Stimulated activated CD4-positive, alpha-beta T cell treated with anti-CD3 and anti-CD28 coated beads, Interleukin-4, amount 100 ng/mL, for 24 hours (primary cell): ENCODE measurements around the gene PANX1.
"Not testable (repeated sequence)": the region's sequence is repeated elsewhere in the genome, so short reads cannot be mapped to it uniquely, and the experiment has no call there.

Source experiments
- DNase-seq: peaks from one replicate; pipeline ENCODE4 v3.0.0-alpha.2; 2020

The PANX1 gene, protein sequence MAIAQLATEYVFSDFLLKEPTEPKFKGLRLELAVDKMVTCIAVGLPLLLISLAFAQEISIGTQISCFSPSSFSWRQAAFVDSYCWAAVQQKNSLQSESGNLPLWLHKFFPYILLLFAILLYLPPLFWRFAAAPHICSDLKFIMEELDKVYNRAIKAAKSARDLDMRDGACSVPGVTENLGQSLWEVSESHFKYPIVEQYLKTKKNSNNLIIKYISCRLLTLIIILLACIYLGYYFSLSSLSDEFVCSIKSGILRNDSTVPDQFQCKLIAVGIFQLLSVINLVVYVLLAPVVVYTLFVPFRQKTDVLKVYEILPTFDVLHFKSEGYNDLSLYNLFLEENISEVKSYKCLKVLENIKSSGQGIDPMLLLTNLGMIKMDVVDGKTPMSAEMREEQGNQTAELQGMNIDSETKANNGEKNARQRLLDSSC

DNA sequence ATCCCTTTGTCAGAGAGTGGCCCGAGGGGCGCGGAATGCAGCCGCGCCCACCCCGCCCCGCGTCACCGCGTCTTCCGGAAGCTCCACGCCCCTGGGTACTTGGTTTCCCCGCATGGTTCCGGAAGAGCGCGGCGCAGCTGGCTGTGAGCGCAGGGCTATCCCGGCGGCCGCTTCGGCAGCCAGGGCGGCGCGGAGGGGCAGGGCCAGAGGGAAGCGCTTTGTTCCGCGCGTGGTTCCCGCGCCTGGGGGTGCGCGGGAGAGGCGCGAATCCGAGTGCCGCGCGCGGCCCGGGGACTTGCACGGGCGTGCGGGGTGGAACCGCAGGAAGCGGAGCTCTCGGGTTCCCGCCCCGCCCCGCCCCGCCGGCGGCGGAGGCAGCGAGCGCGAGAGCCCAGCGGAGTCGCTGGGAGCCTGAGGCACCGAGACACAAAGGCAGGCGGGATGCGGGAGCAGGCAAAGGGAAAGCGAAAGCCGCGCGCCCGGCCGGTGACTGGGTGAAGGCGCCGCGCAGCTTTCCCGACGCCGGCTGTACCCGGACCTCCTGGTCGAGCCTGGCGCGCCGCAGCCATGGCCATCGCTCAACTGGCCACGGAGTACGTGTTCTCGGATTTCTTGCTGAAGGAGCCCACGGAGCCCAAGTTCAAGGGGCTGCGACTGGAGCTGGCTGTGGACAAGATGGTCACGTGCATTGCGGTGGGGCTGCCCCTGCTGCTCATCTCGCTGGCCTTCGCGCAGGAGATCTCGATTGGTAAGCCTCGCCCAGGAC, at the start of gene PANX1:
Gene PANX1, plus strand, starts transcription at position 96 of the 766 bp plus-strand sequence. Its CDS starts 472 bp downstream, at position 568.
- DNase-seq = peak; percentile 75

DNA sequence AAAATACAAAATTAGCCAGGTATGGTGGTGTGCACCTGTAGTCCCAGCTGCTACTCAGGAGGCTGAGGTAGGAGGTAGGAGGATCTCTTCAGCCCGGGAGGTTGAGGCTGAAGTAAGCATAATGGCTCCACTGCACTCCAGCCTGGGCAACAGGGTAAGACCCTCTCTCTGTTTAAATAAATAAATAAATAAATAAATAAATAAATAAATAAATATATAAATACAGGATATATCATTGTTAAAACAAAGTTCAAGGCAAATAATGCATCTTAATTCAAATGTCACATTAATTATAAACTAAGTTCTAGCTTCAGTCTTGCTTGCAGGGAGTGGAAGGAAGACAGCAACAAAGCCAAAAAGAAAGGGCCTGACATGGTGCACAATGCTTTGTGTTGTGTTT, 44.5 kb upstream of the PANX1 start:
- no peak for DNase-seq

DNA sequence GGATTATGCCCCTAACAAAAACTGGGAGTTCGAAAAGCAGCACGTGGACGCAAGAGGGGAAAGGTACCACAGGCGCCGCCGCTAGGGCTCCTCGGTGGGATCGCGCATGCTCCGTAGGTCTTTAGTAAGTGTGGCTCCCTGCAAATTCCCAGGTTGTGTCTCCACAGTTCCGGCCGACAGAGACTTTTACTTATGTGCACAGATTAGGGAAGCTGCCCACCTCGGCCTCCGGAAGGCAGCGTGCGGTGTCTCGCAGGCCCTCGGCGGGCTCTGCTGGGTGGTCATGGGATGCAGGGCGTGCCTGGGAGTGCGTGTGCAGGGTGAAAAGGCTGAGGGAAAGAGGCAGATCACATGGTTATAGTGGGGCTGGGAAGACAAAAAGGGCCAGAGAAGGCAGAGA, 39.7 kb upstream of the PANX1 start:
- no peak for DNase-seq

DNA sequence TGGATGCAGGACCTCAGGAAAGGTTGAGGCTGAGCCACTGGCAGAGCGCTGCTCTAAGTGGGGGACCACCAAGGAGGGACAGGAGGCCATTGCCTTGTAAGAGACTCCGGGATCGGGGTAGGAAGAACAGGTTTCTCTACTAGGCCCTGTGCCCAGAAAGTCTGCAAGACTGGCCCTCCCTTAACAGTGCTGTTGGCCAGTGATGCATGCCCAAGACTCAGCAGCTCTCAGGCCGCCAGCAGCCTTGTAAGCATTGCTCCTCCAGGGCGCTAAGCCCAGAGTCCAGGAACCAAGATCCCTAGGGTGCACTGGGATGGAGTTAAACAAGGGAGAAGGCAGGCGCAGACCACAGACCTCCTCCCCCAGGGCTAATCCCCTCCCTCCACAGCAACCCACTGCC, 39.3 kb upstream of the PANX1 start:
- DNase-seq = no peak

DNA sequence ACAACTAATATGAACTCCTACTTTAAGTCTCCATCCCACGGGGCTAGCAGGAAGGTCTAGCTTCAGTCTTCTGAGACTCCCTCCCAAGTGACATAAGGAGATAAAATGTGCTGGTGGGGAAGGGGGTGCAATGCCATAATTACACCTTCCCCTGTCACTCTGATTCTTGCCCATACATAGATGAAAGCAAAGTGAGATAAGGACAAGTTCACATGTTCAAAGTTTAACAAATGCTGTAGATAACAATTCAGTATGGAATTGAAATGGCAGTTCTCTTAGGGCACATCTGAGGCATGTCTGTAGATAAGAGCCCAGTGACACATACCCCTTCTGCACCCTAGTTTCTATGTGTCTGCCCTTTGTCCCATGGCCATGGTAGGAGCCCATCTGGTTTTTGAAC, 38.2 kb upstream of the PANX1 start:
- no peak for DNase-seq

DNA sequence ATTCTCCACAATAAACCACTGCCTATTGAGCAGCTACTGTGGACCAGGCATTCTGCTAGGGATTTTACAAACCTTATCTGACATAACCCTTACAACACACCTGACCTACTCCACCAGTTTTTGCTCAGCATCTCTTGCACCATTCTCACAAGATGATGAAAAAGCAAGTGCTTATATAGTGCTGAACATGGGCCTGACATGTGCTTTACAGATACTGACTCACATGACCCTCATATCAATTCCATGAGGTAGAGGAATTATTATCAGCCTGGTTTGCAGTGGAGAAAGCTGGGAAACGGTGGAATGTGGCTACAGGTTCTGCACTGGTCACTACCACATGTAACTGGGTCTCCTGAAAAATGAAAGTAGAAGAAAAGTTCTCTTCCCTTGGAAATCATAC, 37.5 kb upstream of the PANX1 start:
- no peak for DNase-seq

DNA sequence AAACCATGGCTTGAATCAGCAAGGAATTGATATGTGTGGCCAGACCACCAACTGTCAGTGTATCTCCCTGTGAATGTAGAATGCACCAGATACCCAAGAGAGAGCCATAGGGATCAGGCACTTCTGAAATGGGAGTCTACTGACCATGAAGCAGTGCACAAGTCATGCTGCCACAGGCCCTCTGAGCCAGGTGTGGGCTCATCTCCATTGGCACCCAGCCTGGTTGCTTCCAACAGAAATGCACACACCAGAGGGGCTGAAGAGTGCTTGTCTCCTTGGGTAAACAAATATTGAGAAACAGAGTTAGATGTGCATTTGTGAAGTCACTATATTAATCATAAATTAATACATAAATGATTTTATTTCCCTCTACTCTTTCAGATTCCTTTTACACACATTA, 28.4 kb upstream of the PANX1 start:
- DNase-seq = no peak

DNA sequence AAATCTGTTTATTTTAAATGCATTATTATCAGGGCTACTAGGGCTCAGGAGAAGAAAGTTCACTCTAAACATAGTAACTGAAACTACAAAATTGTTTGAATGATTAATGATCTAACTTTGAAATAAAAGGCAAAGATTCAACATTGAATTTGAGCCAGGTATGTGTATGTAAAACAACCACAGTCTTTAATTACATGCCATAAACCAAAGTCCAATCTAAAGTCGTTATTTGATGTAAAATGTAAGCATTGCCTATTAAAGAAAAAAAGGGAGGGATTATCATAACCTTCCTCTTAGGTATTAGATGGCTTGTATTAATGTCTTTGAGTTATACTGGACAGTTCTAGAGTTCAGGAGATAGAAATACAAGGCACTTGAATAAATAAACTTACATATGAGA, 25.2 kb upstream of the PANX1 start:
- DNase-seq = no peak

DNA sequence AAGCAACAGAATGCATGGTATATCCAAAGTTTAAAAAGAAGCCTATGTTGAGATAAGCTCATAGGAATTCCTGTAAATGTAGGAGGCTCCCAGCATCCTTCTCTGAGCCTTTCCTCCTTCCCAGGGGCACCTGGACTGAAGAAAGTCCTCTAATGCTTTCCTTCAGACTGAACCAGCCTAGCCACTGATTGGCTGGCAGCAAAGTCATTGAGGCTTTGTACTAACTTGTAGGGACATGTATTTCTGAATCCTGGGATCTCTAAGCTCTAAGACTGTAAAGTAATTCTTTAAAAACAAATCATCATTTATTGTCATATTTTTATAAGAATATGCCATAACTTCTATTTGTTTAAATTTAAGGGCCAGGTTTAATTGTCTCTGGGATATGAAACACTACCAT, 23.9 kb upstream of the PANX1 start:
- no peak for DNase-seq

DNA sequence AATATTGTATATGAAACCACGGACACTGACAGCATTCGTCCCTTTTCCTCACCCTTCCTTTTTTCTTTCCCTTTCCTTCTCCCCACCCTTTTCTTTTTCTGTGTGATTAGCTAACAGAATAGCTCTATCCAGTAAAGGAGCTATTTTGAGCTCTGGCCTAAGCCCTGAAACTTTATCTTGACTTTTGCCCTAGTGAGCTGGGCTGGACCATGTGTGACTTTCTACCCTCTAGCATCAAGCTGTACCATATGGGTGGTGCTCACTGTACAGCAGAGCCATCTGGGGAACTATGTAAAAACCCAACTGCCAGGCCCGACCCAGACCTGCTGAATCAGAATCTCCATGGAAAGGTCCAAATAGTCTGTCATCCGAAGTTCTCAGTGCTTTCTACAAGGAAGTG, 21.9 kb upstream of the PANX1 start:
- no peak for DNase-seq

DNA sequence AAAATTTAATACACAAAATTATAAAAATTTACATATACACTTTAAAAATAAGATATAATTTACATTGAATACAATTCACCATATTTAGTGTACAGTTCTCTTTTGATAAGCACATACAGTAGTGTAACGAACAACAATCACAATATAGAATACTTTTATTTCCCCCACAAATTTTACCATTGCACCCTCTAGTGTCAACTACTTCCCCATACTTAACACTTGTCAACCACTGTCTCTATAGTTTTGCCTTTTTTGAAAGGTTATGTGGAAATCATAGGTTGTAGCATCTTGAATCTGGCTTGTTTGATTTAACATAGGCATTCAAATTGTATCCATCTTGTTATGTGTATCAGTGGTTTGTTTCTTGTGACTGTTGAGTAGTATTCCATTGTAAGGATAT, 21.3 kb upstream of the PANX1 start:
- no peak for DNase-seq

DNA sequence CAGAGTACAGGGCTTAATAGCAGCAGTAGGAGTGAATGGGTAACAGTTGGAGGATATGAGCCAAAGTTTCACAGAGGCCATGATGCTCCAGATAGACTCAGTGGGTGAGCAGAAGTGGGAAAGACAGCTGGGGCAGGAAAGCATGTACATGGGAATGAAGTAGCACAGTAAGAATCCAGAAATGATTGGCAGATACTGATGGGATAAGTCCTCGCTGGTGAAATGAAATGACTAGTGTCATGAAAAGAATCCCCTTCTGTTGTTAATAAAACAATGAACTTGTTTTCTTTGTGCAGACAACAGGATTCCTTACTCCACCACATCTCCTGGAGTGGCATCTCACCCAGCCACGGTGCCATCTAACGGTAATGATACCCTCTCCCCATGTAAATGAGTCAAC, 17.4 kb upstream of the PANX1 start:
- DNase-seq = no peak

DNA sequence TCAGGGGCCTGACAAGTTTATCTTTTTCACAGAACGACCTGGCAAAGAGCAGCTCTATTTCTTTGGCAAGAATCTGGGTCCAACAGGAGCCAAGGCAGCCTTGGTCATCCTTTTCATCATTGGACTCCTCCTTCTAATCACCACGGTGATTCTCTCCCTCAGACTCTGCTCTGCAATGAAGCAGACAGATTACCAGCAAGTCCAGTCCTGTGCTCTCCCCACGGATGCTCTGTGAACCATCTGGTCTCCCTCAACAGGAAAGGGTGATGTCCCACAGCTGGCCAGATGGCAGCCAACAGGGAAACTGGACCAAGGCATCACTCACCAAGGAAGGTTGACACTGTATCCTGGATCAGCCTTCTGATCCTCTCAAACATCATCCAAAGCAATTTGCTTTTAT, 17.0 kb upstream of the PANX1 start:
- DNase-seq = no peak

DNA sequence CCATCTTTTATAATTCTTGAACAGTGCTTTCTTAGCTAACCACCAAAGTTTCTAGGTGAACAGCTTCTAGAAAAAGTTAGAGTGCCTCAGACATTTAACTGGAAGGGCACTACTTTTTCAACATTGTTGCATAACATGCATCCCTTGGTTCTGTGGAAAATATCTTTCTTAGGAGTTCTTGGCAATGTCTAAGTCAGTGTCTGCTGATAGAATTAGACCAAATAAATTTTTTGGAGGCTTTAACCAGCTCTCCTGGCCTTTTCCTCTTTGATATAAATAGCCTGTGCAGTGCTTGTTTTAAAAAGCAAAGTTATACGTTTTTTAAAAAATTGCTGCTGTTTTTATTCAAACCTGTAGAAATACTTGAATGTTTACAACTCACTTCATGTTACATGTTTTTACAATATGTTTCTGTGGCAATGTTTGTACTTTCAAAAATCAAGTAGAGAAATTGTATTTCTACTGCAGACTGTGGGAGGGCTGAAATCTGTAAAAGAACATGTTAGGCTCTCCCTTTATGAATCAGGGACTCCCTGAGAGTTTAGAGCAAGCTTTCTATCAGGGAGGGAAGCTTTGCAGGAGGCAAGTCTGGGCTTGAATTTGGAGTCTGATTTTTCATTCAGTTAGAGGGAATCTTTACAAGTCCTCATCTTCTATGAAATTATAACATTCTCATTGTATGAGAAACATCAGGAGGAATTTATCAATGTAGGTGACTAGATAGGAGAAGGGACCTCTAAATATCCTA, 16.3 kb upstream of the PANX1 start:
- no peak for DNase-seq

DNA sequence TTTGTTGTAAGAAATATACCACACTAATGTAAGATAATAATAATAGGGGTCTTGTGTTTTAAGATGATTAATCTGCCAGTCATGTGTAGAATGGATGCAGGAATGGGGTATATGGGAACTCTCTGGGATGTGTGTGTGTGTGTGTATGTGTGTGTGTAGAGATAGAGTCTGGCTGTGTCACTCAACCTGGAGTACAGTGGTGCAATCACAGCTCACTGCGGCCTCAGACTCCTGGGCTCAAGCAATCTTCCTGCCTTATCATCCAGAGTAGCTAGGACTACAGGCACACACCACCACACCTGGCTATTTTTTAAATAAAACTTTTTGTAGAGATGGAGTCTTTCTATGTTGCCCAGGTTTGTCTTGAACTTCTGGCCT, 11.5 kb upstream of the PANX1 start:
- DNase-seq = no peak

DNA sequence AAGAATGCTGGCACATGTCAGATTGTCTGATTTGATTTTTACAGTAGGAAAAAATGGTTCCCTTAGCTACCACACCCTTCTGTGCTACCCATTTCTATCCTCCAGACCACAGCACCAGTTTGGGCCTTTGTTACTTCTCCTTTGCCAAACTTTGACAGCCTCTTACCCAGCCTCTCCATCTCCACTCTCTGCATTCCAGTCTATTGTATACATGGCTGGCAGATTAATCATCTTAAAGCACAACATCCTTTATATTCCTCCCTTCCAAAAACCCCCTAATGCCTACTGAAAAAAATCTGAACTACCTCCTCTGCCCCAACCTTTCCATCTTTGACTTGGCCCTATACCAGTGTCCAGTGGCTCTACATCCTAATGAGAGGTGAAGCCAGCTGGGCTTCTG, 10.8 kb upstream of the PANX1 start:
- no peak for DNase-seq

DNA sequence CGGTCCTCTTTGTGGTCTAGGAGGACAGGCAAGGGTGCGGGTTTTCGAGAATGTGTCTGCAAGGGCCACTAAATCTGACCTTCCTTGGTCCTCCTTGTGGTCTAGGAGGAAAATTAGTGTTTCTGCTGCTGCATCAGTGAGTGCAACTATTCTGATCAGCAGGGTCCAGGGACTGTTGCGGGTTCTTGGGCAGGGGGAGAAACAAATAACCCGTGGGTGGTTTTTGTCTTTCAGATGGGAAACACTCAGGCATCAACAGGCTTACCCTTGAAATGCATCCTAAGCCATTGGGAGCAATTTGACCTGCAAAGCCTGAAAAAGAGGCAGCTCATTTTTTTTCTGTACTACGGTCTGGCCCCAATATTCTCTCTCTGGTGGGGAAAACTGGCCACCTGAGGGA, 9.0 kb upstream of the PANX1 start:
- DNase-seq = not testable (repeated sequence)

DNA sequence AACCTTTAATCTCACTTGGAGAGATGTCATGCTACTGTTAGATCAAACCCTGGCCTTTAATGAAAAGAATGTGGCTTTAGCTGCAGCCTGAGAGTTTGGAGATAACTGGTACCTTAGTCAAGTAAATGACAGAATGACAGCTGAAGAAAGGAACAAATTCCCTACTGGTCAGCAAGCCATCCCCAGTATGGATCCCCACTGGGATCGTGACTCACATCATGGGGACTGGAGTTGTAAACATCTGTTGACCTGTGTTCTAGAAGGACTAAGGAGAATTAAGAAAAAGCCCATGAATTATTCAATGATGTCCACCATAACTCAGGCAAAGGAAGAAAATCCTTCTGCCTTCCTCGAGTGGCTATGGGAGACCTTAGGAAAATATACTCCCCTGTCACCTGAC, 8.1 kb upstream of the PANX1 start:
- DNase-seq = not testable (repeated sequence)

DNA sequence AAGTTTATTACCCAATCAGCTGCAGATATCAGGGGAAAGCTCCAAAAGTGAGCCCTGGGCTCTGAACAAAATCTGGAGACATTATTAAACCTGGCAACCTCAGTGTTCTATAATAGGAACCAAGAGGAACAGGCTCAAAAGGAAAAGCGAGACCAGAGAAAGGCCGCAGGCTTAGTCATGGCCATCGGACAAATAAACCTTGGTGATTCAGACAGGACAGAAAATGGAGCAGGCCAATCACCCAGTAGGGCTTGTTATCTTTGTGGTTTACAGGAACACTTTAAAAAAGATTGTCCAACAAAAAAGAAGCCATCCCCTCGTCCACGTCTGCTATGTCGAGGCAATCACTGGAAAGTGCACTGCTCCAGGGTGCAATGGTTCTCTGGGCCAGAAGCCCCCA, 7.7 kb upstream of the PANX1 start:
- DNase-seq = no peak

DNA sequence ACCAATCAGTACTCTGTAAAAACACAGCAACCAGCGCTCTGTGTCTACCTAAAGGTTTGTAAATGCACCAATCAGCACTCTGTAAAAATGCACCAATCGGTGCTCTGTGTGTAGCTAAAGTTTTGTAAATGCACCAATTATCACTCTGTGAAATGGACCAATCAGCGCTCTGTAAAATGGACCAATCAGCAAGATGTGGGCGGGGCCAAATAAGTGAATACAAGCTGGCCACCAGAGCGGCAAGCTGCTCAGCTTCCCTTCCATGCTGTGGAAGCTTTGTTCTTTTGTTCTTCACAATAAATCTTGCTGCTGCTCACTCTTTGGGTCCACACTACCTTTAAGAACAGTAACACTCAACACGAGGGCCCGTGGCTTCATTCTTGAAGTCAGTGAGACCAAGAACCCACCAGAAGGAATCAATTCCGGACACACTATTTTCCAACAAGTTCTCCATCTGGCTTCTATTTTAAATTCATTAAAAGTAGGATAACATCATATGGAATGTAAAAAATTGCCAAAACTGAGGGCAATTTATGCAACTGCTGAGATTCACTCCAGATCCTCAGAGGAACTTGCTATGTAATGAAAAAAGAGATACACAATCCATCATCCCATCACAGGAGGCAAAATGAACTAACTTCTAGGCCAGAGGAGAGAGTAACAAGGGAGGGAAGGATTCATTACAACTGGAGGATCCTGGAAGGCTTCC, 3.1 kb upstream of the PANX1 start:
- no peak for DNase-seq

DNA sequence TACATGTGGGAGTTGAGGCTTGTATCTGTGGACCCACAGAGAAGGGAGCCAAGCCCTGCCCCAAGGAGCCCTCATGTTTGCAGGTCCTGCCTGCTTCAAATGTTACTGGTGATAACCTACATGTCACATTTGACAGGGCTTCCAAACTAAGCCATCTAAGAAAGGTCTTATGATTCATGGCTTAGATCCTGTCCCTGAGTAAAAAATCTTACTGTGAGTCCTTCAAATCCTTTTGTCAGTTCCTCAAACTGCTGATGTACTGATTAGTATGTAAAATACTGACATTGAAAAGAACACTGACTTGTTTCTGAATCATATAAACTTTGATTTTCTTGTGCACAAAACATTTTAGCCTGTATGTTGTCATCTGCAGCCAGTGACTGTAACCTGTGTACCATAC, 1.0 kb upstream of the PANX1 start:
- no peak for DNase-seq

DNA sequence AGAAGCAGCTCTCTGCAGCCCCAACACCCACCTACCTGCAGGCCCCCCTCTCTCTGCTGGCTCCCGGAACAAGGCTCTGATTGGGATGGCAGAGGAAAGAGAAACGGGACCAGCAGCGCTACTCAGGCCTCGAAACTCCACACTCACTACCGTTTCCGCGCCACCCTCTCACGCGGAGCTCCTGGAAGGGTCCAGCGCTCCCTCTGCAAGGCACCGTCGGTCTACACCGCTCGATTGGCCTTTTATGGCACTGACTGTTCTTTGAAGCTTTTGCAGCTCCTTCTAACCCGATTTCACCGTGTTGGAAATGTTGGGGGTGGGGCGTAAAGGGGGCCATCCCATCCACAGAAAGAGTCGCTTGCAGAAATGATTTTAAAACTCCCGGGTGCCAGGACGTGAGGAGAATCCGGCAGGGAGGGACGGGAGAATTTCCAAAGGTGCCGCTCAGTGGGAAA, 323 bp upstream of the PANX1 start:
- no peak for DNase-seq
